Epithelial cell of umbilical artery (primary cell): ENCODE results near the gene LCE7A. TPM values are rescaled to one million over a fixed set of nuclear protein-coding genes. Genes with fewer than 3 reads are reported as not detected.

ENCODE experiments used
- total RNA-seq: library from RNA; depleted of rRNA; stranded (reverse); fragments of >200 nt; gene quantifications from 2 replicates; pipeline ENCODE4 v1.2.3, GENCODE V29; 2014

LCE7A gene, protein sequence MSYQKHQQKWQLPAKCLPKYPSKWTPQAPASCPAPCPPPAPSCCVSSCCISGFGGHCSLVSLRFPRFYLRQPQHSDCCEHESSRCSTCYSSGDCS
- not detected in 2 replicates for total RNA-seq

DNA sequence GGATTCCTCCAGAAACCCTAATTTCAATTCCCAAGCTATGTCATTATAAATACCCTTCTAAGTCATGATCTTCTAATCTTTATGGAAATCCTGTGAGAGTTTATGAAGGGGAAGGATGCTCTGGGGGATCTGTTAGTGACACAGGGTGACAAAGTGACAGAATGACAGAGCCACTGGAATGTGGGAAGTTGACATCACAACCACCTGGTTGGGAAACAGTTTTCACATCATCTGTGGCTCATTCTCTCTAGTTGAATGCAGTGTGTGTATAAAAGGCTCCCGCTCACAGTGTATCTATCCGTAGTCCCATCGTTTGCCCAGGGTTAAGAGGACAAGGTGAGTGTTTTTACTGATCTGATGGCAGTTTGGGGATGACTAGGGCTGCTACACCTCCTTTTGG is at the start of gene LCE7A:
TSS of gene LCE7A (plus strand) at position 301 of the 400 bp plus-strand sequence. CDS start 702 bp downstream, outside the sequence.

DNA sequence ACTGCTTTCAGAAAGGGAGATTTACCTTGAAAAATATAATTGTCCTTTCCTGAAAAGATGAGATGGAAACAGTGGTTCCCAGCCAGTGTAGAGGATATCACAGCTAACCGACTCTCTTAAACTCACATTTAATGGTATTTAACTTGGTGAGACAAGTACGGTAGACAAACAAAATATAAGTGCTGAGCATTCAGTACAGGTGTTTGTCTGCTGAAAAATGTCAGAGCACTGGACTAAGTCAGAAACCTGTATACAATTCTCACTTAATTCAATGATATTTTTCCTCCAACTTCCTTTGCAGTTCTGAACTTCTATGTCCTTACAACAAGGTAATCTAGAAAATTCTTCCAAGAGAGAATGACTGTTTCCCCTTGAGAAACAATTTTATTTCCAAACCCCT is 48.1 kb upstream of the LCE7A start, which contains the start of gene LCE1B:
TSS of gene LCE1B (plus strand) at position 301 of the 400 bp plus-strand sequence. CDS start 476 bp downstream, outside the sequence.

DNA sequence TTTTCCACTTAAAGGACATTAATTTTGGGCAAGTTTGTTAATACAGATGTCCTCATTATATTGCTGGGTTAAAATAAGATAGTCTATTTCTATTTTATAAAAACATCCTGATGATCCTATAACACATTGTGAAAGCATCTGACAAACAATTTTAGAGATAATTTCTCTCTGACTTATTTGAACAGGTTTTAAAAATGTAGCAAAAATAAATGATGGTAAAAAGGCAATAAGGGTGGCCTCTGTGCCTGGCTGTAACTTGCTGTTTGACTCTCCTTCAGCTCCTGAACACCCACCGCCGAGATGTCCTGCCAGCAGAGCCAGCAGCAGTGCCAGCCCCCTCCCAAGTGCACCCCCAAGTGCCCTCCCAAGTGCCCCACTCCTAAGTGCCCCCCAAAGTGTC is 32.6 kb upstream of the LCE7A start, which contains the start of gene LCE1A:
TSS of gene LCE1A (plus strand) at position 301 of the 400 bp plus-strand sequence. CDS start at position 301, 0 bp downstream.

DNA sequence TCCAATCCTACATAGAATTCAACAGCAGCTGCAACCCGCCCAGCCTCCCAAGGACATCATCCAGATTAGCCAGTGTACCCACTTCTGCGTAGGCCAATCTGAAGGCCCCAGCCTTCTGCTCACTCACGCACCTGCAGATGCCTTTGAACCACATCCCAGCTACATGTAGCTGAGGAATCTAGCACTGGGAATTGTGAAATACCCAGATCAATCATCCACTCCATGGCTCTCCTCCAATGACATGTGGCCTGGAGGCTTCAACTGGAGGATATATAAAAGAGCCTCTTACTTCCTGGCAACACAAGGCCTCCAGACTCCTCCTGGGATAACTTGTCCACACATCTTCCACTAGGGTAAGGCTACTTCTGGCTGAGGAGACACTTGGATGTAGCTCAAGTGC is 17.2 kb upstream of the LCE7A start, which contains the start of gene LCE6A:
TSS of gene LCE6A (plus strand) at position 301 of the 400 bp plus-strand sequence. CDS start 665 bp downstream, outside the sequence.

DNA sequence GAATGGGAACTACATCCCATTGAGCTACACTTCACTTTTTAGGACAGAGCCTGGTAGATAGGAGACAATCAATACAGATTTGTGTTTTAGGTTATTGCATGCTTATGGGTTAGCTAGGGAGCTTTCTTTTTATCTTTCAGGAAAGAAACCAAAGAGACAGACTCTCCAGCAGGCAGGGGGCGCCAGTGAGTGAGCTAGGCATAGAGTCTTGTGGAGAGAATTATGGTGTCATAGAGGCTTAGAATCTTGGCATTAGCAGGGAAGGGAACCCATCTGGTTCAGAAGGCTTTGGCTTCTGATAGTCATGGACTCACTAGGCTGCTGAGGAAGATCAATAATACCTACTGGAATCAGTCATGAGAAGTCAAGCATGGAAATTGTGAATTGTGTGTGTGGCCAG is 18.2 kb downstream of the LCE7A start, which contains the start of gene SMCP:
TSS of gene SMCP (plus strand) at position 281 of the 400 bp plus-strand sequence. CDS start 6,101 bp downstream, outside the sequence.

DNA sequence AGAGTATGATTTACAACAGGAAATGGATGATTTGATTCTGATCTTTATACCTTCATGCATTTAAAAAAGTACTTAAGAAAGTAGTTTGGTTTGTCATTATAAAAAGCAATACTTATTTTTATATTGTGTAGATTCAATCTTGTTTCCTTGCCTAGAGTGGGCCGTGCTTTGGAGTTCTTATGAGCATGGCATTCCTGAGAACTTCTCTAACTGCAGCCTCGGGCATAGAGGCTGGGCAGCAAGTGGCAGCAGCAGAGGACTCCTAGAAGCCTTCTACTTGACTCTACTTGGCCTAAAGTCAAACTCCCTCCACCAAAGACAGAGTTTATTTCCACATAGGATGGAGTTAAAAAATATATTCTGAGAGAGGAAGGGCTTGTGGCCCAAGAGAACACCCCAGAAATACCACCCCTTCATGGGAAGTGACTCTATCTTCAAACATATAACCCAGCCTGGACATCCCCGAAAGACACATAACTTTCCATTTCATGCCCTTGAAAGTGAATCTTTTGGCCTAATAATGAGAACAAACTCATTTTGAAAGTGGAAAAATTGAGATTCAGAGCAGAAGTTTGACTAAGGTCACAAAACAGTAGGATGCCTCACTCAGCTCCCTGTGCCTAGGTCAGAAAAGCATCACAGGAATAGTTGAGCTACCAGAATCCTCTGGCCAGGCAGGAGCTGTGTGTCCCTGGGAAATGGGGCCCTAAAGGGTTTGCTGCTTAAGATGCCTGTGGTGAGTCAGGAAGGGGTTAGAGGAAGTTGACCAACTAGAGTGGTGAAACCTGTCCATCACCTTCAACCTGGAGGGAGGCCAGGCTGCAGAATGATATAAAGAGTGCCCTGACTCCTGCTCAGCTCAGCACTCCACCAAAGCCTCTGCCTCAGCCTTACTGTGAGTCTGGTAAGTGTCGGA is 48.1 kb downstream of the LCE7A start, which contains the start of gene IVL:
TSS of gene IVL (plus strand) at position 861 of the 916 bp plus-strand sequence. CDS start 1,252 bp downstream, outside the sequence.

Other genes starting within 250 kb of the LCE7A start
- gene LCE3B, start 246.2 kb upstream of the LCE7A start, total RNA-seq: not detected in 2 replicates
- gene LCE3A, start 236.9 kb upstream of the LCE7A start, total RNA-seq: not detected in 2 replicates
- not detected in 2 replicates for gene LCE2D, start 196.6 kb upstream of the LCE7A start, total RNA-seq
- not detected in 2 replicates for gene LCE2C, start 184.7 kb upstream of the LCE7A start, total RNA-seq
- not detected in 2 replicates for gene LCE2B, start 173.9 kb upstream of the LCE7A start, total RNA-seq
- gene LCE2A, start 161.7 kb upstream of the LCE7A start, total RNA-seq: not detected in 2 replicates
- gene LCE4A, start 151.8 kb upstream of the LCE7A start, total RNA-seq: not detected in 2 replicates
- not detected in 2 replicates for gene KPRP, start 102.0 kb upstream of the LCE7A start, total RNA-seq
- gene LCE1F, start 84.9 kb upstream of the LCE7A start, total RNA-seq: not detected in 2 replicates
- gene LCE1E, start 73.7 kb upstream of the LCE7A start, total RNA-seq: not detected in 2 replicates
- gene LCE1D, start 63.3 kb upstream of the LCE7A start, total RNA-seq: not detected in 2 replicates
- not detected in 2 replicates for gene LCE1C, start 53.3 kb upstream of the LCE7A start, total RNA-seq
- gene LCE1B, start 48.0 kb upstream of the LCE7A start, total RNA-seq: not detected in 2 replicates
- gene LCE1A, start 32.5 kb upstream of the LCE7A start, total RNA-seq: not detected in 2 replicates
- gene LCE6A, start 17.1 kb upstream of the LCE7A start, total RNA-seq: not detected in 2 replicates
- not detected in 2 replicates for gene SMCP, start 18.3 kb downstream of the LCE7A start, total RNA-seq
- gene IVL, start 48.5 kb downstream of the LCE7A start, total RNA-seq: not detected in 2 replicates
- gene SPRR5, start 87.2 kb downstream of the LCE7A start, total RNA-seq: not detected in 2 replicates
- gene SPRR4, start 110.7 kb downstream of the LCE7A start, total RNA-seq: not detected in 2 replicates
- gene SPRR1A, start 124.1 kb downstream of the LCE7A start, total RNA-seq: not detected in 2 replicates
- not detected in 2 replicates for gene SPRR3, start 141.8 kb downstream of the LCE7A start, total RNA-seq
- gene SPRR1B, start 171.2 kb downstream of the LCE7A start, total RNA-seq: not detected in 2 replicates
- gene SPRR2D, start 181.1 kb downstream of the LCE7A start, total RNA-seq: not detected in 2 replicates
- not detected in 2 replicates for gene SPRR2A, start 197.5 kb downstream of the LCE7A start, total RNA-seq
- gene SPRR2B, start 211.6 kb downstream of the LCE7A start, total RNA-seq: not detected in 2 replicates
- not detected in 2 replicates for gene SPRR2E, start 234.5 kb downstream of the LCE7A start, total RNA-seq